ENCODE measurements around the gene CD24.

Gene CD24

DNA sequence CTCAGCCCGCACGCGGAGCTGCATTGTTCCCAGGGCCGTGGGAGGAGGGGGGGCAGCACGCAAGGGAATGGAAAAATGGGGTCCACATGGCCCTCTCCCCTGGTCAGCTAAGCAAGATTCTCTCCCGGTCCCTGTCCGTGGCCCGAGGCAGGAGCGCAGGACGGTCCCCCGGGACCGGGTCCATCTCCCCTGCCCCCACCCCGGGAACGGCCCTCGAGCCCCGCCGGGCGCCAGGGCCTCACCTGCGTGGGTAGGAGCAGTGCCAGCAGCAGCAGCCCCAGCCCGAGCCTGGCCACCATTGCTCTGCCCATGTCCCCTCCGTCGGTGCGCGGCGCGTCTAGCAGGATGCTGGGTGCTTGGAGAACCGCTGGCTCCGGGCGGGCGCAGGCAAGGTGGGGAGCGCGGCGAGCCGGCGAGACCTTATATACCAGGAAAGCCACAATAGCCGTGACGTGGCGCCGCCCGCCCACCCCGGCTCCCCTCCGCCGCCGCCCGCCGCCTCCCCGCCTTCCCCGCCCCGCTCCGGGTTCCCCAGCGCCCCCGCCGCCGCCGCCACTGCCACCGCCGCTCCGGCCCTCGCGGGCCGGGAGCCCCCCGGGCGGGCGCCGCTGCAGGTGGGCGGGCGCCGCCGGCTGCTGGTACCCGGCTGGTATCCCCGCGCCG, at the start of gene CD24 (continued):
- TF ChIP-seq, protein P1, sequence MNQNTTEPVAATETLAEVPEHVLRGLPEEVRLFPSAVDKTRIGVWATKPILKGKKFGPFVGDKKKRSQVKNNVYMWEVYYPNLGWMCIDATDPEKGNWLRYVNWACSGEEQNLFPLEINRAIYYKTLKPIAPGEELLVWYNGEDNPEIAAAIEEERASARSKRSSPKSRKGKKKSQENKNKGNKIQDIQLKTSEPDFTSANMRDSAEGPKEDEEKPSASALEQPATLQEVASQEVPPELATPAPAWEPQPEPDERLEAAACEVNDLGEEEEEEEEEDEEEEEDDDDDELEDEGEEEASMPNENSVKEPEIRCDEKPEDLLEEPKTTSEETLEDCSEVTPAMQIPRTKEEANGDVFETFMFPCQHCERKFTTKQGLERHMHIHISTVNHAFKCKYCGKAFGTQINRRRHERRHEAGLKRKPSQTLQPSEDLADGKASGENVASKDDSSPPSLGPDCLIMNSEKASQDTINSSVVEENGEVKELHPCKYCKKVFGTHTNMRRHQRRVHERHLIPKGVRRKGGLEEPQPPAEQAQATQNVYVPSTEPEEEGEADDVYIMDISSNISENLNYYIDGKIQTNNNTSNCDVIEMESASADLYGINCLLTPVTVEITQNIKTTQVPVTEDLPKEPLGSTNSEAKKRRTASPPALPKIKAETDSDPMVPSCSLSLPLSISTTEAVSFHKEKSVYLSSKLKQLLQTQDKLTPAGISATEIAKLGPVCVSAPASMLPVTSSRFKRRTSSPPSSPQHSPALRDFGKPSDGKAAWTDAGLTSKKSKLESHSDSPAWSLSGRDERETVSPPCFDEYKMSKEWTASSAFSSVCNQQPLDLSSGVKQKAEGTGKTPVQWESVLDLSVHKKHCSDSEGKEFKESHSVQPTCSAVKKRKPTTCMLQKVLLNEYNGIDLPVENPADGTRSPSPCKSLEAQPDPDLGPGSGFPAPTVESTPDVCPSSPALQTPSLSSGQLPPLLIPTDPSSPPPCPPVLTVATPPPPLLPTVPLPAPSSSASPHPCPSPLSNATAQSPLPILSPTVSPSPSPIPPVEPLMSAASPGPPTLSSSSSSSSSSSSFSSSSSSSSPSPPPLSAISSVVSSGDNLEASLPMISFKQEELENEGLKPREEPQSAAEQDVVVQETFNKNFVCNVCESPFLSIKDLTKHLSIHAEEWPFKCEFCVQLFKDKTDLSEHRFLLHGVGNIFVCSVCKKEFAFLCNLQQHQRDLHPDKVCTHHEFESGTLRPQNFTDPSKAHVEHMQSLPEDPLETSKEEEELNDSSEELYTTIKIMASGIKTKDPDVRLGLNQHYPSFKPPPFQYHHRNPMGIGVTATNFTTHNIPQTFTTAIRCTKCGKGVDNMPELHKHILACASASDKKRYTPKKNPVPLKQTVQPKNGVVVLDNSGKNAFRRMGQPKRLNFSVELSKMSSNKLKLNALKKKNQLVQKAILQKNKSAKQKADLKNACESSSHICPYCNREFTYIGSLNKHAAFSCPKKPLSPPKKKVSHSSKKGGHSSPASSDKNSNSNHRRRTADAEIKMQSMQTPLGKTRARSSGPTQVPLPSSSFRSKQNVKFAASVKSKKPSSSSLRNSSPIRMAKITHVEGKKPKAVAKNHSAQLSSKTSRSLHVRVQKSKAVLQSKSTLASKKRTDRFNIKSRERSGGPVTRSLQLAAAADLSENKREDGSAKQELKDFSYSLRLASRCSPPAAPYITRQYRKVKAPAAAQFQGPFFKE (tag by site-specific recombination; IDR thresholded peaks at IDR 0.05; ENCODE audit: borderline replicate concordance): no peak; the same call in 1 of the 2 replicates
- TF ChIP-seq ZNF184 (tag by site-specific recombination; IDR thresholded peaks at IDR 0.05): no peak
- TF ChIP-seq ZNF843 (tag by site-specific recombination; IDR thresholded peaks at IDR 0.05): peak; percentile 30; the same call in 1 of the 2 replicates
- TF ChIP-seq, protein P2, sequence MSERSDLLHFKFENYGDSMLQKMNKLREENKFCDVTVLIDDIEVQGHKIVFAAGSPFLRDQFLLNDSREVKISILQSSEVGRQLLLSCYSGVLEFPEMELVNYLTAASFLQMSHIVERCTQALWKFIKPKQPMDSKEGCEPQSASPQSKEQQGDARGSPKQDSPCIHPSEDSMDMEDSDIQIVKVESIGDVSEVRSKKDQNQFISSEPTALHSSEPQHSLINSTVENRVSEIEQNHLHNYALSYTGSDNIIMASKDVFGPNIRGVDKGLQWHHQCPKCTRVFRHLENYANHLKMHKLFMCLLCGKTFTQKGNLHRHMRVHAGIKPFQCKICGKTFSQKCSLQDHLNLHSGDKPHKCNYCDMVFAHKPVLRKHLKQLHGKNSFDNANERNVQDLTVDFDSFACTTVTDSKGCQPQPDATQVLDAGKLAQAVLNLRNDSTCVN (tag by site-specific recombination; optimal IDR thresholded peaks at IDR 0.05): peak; percentile 37
- TF ChIP-seq ZNF76 (tag by site-specific recombination; IDR thresholded peaks at IDR 0.05; ENCODE audit: borderline replicate concordance, low read depth): no peak
- TF ChIP-seq, protein P3, sequence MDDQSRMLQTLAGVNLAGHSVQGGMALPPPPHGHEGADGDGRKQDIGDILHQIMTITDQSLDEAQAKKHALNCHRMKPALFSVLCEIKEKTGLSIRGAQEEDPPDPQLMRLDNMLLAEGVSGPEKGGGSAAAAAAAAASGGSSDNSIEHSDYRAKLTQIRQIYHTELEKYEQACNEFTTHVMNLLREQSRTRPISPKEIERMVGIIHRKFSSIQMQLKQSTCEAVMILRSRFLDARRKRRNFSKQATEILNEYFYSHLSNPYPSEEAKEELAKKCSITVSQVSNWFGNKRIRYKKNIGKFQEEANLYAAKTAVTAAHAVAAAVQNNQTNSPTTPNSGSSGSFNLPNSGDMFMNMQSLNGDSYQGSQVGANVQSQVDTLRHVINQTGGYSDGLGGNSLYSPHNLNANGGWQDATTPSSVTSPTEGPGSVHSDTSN (CRISPR knock-in tag; IDR thresholded peaks at IDR 0.05): 0 out of 2 replicates have a peak, but pooled peaks have one; percentile 23
- no peak for TF ChIP-seq WT1 (tag by site-specific recombination; IDR thresholded peaks at IDR 0.05)
- TF ChIP-seq ZIC2 (tag by site-specific recombination; IDR thresholded peaks at IDR 0.05): peak; percentile 0; the same call in 1 of the 2 replicates
- peak; percentile 53; the same call in 1 of the 2 replicates for TF ChIP-seq ZNF335 (tag by site-specific recombination; conservative IDR thresholded peaks at IDR 0.05)
- no peak for TF ChIP-seq SP7 (tag by site-specific recombination; IDR thresholded peaks at IDR 0.05)
- TF ChIP-seq ZNF157 (tag by site-specific recombination; IDR thresholded peaks at IDR 0.05): no peak
- TF ChIP-seq, protein P4, sequence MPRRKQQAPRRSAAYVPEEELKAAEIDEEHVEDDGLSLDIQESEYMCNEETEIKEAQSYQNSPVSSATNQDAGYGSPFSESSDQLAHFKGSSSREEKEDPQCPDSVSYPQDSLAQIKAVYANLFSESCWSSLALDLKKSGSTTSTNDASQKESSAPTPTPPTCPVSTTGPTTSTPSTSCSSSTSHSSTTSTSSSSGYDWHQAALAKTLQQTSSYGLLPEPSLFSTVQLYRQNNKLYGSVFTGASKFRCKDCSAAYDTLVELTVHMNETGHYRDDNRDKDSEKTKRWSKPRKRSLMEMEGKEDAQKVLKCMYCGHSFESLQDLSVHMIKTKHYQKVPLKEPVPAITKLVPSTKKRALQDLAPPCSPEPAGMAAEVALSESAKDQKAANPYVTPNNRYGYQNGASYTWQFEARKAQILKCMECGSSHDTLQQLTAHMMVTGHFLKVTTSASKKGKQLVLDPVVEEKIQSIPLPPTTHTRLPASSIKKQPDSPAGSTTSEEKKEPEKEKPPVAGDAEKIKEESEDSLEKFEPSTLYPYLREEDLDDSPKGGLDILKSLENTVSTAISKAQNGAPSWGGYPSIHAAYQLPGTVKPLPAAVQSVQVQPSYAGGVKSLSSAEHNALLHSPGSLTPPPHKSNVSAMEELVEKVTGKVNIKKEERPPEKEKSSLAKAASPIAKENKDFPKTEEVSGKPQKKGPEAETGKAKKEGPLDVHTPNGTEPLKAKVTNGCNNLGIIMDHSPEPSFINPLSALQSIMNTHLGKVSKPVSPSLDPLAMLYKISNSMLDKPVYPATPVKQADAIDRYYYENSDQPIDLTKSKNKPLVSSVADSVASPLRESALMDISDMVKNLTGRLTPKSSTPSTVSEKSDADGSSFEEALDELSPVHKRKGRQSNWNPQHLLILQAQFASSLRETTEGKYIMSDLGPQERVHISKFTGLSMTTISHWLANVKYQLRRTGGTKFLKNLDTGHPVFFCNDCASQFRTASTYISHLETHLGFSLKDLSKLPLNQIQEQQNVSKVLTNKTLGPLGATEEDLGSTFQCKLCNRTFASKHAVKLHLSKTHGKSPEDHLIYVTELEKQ (tag by site-specific recombination; IDR thresholded peaks at IDR 0.05; ENCODE audit: borderline replicate concordance): no peak

DNA sequence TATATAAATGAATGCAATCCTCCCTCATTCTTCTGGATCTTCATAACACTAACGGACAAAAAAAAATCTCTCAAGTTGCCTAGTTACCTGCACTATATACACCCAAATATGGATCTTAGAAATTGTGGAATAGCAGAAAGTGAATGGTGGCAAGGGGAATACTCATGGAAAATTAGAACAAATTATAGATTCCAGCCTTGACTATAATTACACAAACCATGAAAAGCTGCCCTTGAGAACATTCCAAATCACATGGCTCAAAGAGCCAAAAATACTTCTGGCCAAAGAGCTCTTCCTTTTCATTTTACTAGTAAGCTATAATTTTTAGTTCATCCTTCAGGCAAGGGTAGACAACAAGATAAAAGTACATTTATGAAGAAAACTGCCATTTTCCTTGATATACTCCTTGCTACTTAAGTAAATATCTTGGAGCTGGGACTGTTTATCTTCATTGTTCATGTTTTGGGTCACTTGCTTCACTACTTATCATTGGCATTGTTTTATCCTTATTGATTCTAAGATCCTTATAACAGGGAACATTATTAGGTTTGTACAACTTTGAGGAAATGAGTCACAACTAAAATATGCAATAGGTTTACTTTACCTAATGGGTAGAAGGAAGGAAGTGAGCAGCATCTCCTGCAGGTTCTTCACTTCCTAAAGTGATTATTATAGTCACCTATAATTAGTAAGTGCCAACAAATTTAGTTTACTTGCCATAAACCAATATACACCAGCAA, 47.1 kb upstream of the CD24 start:
- ChIA-PET POLR2A (no interaction called here), CTCF (interaction anchor here (0.9 to 1.1 kb wide), 2 partner anchors 413 to 426 kb away, joined by 3 read pairs; no protein-coding TSS in a partner anchor)

More for the DNA sequence above, 47.1 kb upstream of the CD24 start:
- TF ChIP-seq SP7 (tag by site-specific recombination; IDR thresholded peaks at IDR 0.05) (peak; percentile 79), ZEB2 (tag by site-specific recombination; IDR thresholded peaks at IDR 0.05) (no peak)
- Histone ChIP-seq H3K27ac (ENCODE audit: extremely low read depth, low read depth, low read length) (no peak overlapping the region), H3K9me3 (ENCODE audit: control insufficient read depth, insufficient read depth, low read depth, low read length) (no peaks in the 10 kb centered on the region), H3K36me3 (ENCODE audit: control insufficient read depth in 2 of 2, insufficient read depth in 1 of 2, low read length in 2 of 2) (no peaks in the 10 kb centered on the region), H3K4me3 (ENCODE audit: low read depth, low read length) (no peak overlapping the region), H3K4me1 (ENCODE audit: control insufficient read depth, insufficient read depth, low read length) (no peaks in the 10 kb centered on the region)

Measured in HEK293 (cell line).